ENCODE measurements around the gene DLG1. TPM values are rescaled to one million over a fixed set of nuclear protein-coding genes. Genes with fewer than 3 reads are reported as not detected.

Gene DLG1
- total RNA-seq, 1 donor from 2014 or later: 71.2 TPM

DNA sequence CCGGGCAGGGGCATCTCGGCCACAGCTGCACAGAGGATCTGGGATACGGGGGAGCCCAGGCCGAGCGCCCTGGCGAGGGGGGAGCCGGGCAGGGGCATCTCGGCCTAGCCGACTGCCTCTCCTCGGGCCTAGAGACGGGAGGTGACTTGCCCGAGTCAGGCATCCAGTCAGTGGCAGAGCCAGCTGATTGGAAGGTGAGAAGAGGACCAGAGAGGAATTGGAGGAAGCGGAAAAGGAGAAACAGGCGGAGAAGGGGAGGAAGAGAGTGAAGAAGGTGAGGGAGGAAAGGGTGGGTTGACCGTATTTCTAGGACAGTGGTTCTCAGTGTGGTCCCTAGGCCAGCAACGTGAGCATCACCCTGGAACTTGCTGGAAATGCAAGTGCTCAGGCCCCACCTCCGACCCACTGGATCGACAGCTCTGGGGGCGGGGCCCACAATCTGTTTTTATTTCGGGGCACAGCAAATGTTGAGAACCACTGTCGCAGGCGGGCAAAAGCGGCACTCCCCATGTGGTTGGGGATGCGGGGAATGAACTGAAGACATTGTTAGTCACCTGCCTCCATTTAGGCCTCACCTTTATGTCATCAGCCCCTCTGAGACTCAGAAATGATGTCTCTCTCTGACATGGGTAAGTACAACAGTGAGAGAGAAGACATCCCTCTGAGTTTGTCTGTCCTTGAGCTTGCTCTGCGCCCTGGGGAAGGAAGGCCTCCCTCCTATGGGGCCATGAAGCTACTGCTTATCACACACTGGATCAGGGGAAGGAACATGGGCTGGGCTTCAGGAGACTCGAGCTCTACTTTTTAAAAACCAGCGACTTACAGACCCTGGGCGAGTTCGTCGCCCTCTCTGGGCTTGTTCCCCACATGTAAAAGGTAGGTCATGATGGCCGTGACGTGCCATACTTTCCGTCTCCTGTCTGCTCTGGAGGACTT lies 267.8 kb downstream of the DLG1 start:
- DNase-seq (ENCODE audit: low read depth, low spot score): no peak

DNA sequence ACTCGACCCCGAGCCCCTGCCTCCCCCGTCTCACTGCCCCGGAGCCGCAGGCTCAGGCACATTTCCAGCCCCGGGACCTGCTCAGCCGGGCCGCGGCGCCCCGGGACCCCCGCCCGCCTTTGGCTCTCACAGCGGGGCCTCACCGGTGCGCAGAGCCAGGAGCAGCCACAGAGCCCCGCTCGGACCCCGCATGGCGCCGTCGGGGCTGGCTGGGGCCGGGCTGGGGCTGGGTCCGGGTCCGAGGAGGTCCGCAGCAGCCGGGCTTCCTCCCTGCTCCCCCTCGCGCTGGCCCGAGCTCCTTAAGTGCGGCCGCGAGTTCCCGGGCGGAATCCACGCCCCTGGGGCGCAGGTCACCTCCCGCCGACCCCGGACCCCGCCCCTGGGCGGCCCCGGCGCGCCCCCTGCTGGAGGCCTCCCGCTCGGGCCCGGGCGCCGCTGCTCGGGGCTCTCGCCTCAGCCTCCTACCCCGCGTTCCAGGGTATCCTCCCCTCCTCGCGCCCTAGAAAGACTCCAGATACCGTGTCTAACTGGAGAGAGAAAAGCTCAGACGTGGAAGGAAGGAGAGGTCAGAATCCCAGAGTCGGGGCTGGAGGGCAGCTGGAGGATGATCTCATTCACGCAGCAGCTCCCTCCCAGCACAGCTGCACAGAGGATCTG lies 268.8 kb downstream of the DLG1 start, which contains the start of gene MELTF:
MELTF (minus strand) TSS at position 307 of the 657 bp plus-strand sequence; CDS start at position 192, 115 bp downstream.
- no peak for DNase-seq (ENCODE audit: low read depth, low spot score)

DNA sequence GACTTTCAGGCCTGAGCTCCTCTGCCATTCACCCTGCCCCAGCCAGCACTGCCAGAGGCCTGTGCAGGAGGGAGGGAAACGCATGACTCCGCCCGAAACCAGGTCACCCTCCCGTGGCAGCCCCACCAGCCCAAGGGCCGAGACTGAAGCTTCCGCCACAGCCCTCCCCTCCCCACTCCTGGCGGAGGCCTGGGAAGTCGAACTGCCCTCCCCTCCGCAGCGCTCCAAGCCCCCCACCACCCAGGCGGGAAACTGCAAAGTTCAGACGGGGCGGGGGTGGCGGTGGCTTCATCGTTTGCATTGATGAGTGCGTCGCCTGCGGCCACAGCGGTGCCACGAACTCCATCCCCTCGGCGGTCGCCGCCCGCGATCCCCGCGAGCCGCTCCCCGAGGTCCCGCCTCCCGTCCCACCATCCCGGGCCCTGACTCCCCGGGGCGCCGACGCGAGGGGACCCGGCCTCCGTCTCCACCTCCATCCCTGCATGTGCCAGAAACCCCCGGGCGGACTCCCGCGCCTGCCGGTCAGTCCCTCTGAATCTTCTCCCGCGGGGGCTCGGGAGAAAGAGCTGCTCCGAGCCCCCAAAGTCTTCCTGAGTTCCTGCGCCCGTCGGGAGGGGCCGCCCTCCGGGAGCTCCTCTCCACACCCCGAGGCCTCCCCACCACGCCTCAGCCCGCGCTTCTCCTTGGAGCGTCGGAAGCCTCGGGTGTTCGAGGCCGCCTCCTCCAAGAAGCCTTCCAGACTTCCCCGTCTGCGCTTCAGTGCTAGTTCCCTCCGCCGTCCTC lies 269.5 kb downstream of the DLG1 start:
- DNase-seq (ENCODE audit: low read depth, low spot score): no peak

DNA sequence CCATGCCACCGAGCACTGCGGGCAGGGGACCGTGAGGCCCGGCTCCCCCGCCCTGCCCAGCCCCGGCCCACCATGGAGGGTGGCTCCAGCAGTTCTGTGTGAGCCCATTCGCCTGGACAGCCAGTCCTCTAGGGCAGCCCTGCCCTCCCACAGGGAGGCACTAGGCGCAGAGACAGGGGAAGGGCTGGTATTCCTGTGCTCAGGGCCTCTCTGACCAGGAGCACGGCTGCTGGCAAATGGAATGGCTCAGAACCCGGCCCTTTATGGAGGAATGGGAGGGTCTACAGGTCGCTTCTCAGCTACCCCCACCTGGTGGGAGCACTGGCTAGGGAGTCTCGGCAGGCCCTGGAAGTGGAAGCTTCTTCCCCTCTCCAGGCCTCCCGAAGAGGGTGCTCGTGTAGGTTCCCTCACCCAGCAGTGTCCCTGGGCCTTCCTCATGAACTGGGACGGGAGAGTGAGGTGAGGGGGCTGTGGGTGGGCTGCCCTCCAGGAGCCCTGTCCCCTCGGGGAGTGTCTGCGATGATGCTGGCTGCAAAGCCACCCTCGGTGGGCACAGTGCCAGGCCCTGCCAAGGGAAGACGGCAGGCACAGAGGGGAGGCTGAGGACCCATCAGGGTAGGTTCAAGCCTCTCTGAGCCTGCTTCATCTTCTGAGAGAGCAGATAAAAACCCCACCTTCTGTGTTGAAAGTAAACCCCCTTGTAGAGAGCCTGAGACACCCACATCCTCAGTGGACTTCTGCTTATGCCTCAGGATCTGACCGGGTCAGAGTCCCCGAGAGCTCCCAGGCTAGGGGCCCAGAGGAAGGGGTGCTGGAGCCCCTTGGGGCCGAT lies 270.3 kb downstream of the DLG1 start:
- DNase-seq (ENCODE audit: low read depth, low spot score): no peak

DNA sequence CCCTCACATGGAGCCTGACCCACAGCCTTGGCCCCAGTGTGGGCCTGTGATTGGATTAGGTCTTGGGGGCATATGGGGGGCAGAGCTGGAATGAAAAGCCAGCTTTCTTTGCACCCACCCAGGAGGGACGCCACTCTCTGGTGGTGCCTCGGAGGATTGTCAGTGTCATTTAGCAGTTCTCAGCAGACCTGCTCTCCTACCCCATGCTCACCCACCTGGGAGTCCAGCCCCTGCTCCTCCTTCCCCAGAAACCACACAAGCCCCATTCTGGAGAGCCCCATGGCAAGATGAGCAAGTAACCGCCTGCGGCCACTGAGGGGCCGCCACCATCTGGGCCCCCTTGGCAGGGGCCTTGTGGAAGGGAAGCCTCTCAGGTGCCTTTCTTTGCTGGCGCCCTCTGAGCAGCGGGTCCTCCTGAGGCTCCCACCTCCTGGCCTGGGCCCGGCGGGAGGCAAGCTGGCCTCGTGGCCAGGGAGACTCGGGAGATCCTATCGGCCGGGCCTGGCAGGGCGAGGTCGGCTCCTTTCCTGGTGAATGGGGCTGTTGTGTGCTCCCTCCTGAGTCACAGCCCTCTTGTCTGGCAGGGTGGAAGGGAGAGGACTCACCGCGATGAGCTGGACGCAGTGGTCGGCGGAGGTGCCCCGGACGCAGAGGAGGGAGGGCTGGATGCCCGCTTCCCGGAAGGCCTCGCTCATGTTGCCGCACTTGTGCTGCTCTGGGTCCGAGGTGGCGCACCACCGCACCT lies 271.1 kb downstream of the DLG1 start:
- DNase-seq (ENCODE audit: low read depth, low spot score): no peak

DNA sequence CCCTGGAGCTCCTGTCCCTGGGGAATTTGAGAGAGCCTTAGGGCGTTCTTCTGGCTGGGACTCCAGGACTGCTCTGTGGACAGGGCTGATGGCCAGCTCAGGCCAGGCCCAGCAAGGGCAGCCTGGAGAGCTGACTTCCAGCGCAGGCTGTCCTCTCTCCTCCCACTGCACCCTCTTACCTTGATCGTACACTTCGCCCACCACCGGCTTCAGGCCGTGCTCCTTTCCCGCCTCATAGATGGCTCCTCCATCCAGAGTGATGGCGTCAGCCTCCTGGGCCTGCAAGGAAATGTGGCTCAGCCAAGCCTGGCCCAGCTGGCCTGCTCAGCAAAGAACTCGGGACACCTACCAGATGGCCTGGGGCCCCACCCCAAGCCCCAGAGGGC lies 271.9 kb downstream of the DLG1 start:
- DNase-seq (ENCODE audit: low read depth, low spot score): no peak

DNA sequence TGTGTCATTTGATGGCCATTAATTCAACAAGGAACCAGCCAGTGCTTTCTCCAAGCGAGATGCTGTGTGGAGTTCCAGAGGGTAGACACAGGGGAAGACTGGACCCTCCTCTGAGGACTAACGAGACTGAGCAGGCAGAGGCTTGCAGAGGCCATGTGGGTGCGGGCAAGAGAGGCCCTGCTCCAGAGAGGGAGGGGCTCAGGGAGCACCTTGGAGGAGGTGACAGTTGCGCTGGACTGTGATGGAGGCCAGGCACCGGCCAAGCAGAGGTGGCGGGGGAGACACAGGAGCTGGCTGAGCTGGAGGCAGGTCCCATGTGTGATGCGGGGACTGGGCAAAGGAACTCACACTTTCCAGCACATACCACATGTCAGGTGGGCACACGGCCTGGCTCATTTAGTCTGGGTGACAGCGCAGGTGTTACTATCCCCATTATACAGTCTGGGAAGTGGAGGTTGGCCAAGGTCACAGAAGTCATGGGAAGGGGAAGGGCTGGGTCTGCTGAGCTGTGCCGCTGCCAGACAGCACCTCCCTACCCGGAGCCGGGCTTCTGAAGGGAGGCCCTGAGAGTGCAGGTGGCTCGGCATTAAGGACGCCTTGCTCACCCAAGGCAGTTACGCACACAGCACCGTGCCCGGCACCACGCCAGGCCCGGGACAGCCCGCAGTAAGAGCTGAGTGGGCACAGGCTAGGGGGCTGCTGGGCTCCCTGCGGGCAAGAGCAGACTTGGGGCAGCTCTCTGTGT lies 272.5 kb downstream of the DLG1 start:
- no peak for DNase-seq (ENCODE audit: low read depth, low spot score)

DNA sequence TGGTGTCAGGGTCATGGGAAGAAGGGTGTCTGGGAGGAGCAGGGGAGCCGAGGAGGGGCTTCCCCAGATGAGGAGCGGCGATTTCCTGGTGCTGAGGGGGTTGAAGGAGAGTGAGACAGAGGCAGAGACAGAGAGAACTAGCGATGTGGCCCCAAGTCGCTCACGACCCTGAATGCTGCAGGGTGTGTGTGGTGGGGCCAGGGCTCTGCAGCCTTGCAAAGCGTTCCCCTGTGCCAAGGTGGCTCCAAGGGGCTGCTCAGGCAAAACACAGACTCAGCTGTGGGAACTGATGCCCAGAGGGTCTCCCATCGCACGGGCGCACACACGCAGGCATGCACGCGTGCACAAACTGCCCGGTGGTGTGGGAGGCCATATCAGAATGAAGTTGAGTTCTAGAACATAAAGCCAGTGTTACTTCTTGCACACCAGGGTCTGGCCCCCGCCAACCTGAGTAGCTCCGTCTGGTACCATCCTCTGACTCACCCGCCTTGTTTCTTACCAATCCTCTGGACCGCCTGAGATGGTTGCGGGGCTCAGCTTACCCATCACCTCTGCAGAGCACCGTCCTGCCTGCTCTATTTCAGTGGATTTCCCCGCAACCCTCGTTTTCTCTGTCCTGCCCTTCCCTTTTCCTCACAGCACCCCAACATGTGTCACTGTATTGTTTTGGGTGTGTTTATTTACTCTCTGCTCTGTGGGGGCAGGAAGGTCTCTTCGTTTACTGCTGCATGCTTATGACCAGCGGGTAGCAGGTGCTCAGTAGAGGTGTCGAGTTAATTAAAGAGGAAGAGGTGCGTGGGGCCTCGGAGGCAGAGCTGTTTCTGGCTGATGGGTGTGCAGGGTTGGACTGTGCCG lies 273.3 kb downstream of the DLG1 start:
- DNase-seq (ENCODE audit: low read depth, low spot score): no peak

DNA sequence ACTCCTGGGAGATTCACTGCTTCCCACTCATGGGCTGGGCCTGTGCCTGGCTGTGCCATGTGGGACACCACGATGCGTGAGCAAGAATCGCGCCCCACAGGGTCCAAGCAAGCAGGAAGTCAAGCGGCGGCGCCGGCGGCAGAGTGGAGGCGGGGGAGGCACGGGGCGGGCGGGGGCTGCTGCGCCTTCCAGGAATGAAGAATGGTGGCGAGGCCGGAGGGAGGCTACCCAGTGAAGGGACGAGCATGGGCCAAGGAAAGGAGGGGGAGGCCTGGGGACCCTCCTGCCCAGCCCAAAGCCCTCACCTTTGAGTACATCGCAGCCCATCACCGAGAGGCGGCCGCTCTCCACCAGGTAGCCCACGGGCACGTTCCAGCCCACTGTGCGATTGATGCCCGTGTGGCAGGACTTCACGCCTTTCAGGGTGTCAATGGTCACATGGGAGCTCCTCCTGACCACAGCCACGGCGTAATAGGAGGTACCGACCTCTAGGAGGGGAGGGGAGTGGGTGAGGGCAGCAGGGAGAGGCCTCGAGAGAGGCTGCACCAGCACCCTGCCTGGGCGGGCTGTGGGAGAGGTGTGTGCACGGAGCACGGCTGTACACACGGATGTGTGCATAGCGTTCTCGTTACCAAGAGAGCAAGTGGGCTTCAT lies 274.3 kb downstream of the DLG1 start:
- DNase-seq (ENCODE audit: low read depth, low spot score): no peak

DNA sequence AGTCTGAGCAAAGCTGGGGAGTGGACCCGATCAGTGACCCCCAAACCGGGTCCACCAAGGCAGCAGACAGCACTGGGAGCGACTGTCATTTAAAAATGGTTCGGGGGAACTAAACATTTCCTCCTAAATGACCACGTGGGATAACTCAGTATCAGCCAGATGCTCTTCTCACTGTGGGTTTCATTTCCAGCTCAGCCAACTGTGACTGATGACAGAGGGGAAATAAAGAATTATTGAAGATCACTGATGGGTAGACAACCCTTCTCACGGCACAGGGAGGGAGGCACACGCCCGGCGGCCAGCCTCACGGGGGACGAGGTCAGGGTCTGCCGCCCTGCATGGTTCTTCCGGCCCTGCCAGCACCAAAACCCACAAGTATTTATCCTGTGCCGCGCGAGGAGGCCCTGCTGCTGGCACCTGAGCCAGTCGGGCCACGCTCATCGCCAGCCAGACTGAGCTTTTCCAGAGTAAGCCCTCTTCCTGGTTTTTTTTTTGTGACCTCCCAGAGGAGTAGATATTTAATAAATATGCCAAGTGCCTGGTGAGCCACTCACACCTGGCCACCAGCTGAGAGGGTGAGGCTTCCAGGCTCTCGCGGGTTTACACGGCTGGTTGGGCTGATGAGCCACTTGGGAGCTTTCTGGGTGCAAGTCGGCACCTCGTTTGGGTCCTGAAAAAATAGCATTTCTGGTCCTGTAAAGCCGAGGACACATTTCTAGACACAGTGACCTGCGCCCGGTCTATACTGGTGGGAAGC lies 275.0 kb downstream of the DLG1 start:
- DNase-seq (ENCODE audit: low read depth, low spot score): no peak

DNA sequence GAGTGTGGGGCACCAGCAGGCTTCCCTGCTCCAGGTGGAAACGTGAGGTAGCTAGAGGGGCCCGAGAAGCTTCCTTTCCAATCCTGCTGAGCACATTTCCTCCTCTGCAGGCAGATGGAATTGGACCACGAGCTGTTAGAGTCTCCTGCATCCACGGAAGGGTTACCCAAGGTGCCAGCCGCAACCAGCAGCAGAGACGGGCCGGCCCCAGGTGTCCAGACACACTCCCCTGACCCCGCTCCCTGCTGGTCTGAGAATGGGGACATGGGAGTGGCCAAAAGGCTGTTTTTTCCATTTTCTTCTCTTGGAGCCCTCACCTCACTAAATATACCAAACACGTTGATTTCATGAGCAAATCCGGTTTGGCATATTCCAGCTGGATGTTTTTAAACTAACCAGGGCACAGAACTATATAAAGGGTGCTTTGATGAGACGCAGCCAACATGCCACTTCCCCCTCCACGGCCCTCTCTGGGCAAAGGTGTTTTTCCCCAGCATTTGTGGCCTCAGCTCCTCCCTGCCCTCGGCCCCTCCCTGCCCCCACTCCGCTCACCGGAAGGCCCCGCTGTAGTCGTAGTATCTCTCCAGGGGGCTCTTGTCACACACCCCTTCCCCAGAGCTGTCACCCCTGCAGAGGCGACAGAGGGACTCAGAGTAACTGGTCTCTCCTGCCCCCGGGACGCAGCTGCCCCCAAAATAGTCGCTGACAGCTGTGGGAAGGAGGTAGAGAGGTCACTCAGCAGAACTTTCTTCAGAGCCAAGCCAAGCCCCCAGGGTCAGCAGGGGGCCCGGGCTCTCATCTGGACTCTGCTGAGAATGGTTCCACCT lies 275.8 kb downstream of the DLG1 start:
- no peak for DNase-seq (ENCODE audit: low read depth, low spot score)

DNA sequence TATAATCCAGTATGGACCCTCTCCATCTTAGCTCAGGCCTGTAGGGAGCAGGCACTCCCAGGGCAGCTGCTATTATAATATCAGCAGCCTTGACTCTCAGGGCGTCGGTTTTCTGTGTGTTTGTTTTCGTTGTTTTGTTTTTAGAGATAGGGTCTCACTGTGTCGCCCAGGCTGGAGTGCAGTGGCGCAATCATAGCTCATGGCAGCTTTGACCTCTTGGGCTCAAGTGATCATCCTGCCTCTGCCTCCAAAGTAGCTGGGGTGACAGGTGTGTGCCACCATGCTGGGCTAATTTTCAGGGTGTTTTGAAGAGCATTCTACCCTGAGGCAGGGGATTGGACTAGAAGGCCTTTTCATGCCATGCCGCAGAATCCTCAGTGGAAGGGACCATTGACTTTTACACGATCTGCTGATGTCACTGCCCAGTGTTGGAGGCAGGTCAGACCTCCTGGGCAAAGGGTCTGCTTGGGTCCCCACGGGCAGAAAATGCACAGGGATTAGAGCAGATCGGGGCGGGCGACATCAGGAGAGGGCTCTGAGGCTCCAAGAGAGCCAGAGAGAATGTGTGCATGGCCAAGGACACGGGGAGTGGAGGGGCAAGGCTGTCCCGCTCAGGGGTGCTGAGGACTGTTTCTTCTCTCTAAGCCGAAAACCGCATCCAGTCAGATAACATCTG lies 276.5 kb downstream of the DLG1 start:
- DNase-seq (ENCODE audit: low read depth, low spot score): no peak

DNA sequence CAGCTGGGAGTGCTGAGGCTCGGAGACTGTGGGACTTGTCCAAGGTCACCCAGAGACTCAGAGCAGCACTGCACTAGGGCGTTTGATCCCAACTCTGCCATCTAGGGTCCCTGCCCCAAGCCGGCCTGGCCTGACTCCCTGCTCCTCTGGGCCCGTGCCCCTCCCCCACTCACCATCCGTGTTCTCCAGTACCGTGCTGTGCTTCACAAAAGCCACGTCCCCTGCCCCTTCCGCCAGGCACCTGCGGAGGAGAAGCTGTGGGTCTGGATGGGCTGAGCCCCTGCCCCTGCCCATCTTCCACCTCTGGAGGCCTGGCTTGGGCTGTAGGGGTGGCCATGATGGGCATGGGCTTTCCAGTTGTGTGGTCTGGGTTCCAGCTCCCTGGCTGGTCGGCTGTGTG lies 277.2 kb downstream of the DLG1 start:
- DNase-seq (ENCODE audit: low read depth, low spot score): no peak

DNA sequence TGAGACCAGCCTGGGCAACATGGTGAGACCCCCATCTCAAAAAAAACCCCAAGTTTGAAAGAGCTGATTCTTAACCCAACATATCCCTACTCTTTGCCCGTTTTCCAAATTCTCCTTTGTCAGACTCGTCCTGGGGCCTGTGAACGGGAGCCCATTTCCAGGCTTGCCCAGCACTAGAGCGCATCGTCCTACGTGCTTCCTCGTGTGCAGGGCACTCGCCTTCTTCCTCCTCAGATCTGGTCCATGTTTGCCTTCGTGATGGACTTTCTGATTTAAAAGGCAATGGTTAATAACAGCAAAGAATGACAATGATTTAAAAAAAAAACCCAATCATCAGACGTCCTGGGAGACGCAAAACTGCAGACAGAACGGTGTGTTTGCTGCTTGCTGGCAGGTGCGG lies 278.9 kb downstream of the DLG1 start:
- no peak for DNase-seq (ENCODE audit: low read depth, low spot score)

DNA sequence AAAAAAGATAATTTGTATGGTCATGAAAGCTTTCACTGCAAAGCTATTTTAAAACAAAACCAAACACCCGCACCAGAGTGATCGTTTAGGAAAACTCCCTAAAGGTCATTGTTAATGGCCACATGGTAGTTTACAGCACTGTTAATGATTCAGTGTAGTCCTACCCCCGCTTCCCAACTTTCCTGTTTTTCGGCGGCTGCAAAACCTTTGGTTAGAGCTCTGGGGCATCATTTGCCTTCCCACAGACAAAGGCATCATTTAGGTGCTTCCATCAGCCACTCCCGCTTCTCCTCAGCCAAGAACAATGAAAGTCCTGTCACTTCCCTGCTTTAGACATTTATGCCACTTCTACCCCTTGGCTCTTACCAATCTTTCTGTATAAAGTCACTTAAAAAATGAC lies 279.4 kb downstream of the DLG1 start:
- DNase-seq (ENCODE audit: low read depth, low spot score): no peak

DNA sequence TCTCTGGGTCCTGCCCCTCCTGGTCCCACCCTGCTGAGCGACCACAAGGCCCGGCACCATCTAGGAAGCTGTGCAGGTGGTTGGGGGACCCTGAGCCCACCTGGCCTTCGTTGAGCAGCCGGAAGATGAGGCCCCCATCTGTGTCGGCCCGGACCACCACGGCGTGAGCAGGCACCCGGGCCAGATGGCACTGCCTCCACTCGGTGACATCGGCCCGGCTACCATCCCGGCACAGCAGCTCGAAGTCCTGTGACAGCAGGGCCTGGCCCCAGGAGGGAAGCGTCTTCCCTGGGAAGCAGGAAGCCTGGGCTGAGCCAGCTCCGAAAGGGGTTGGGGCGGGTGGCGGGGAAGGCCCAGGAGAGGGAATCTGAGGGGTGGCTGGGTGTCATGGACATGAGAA lies 281.4 kb downstream of the DLG1 start:
- no peak for DNase-seq (ENCODE audit: low read depth, low spot score)

Measured in pulmonary artery endothelial cell (primary cell).